Measurements from ENCODE around the gene ZCCHC17.

The ZCCHC17 gene

DNA sequence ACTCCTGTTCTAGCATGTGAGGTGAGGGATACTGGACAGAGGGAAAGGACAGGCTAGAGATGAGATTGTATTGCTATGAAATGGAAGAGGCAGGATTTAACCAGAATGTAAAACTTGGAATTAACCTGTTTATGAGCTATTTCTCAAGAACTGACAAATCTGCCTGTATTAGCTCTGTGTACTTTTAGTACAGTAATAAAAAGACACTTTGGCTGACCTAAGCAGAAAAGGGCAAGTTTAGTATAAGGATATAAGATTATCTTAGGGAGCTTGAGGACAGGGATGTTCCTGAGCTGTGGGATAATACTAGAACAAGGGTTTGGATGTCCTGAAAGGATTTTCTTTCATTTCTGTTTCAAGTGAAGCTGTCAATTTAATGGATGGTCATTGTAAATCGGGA, 11.2 kb downstream of the ZCCHC17 start:
- no peak for DNase-seq

DNA sequence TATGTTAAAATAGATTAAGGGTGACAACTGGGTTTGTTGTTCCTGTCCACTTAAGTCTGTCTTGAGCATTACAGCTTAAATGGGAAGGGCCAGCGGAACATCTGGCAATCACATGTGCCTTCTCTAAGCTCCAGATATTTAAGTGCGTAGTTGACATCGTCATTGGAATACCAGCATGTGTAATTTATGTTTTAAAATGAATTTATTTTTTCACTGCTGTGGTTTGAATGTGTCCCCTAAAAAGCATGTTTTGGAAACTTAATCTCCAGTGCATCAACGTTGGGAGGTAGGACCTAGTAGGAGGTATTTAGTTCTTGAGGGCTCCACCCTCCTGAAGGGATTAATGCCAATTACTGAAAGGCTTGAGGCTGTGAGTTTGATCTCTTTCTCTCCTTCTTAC, 13.4 kb downstream of the ZCCHC17 start:
- DNase-seq, result no peak

- DNase-seq, result no peak
These were observed 19.1 kb downstream of the ZCCHC17 start for GRCh38 chr1:31315902-31316301.

DNA sequence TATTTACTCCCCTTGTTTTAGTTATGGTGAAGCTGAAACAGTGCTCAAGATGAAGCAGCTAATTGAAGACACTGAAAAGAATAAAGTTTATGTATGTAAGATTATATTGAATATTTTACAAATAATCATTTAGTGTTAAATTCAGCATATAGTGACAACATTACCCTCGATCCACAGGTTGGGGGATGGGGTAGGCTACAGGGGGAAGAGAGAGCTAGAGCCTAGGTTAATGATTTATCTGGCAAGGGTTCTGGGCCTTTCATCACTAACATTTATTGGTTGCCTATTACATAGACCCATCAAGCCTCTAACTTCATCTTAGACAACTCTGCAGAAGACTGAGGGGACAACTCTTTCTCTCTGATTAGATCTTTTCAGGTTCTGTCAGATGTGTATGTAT, 21.3 kb downstream of the ZCCHC17 start:
- DNase-seq, result no peak

- DNase-seq, result no peak
These were observed 27.3 kb downstream of the ZCCHC17 start for GRCh38 chr1:31324093-31324492.

DNA sequence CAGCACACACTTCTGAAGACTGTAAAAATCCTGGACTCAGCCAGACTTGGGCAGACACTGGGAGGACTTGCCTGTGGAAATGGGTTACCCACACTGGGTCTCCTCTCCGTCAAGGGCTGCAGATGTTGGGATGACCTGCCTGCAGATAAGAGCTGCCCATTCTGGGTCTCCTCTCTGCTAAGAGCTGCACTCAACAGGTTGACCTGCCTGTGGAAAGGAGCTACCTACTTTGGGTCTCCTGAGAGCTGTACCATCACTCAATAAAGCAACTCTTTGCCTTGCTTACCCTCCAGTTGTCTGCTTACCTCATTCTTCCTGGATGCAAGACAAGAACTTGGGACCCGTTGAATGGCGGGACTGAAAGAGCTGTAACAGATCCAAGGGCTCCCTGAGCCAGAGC, 28.2 kb downstream of the ZCCHC17 start:
- DNase-seq, result no peak

DNA sequence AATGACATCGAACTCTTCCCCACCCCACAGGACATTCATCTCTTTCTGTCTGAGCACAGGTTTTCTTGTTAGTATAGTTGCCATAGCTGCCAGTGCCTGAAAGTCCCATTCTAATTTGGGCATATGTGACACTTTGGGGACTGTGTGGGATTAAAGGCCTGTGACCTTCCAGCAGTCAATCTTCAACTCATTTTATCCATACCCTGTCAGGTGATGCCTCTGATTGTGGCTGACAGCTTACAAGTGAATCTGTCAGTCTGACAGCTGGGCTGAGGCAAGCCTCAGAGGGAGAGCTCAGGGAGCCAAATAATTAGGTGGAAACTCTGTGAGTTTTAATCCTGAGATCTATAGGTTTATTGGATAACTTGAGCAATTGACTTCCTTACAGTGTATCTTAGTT, 29.6 kb downstream of the ZCCHC17 start:
- DNase-seq, result no peak

- no peak for DNase-seq
These were observed 30.5 kb downstream of the ZCCHC17 start for GRCh38 chr1:31327381-31327780.

DNA sequence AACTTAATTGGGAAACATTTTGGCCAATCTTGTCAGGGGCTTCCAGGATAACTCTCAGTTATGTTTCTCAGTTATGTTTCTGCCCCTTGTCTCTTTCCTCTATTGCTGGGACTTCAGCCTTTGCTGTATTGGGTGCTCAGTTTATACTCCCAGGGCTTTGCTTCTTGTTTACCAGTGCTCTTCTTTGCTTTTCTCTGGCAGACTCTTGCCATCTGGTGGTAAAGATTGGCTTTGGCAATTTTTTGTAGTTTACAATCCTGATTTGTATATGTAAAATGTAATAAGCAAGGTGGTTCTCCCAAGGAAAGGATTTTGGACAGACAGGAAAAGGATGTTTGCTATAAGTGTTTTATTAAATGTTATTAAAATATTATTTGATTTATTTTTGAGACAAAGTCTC, 38.2 kb downstream of the ZCCHC17 start:
- peak in 1 of 2 donors; percentile 22 for DNase-seq

GRCh38 chr1:31336687-31337467, 40.0 kb downstream of the ZCCHC17 start:
- DNase-seq, result no peak

DNA sequence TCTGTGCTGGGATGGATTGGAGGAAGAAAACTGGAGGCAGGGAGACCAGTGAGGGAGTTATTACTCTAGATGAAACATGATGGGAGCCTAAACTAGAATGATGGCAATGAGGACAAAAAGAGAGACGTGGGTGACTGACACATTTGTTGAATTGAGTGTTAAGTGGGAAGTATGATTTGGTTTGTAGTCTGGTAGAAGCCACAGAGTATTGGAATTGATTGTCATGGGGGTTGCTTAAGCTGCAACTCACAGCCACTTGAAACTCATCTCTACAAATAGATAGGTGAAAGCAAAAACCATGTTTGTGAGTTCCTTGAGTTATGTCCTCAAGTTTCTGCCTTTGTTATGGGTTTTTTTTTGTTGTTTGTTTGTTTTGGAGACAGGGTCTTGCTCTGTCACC, 47.7 kb downstream of the ZCCHC17 start:
- no peak for DNase-seq

- DNase-seq, result no peak
These were observed 48.8 kb downstream of the ZCCHC17 start for GRCh38 chr1:31345635-31346034.

DNA sequence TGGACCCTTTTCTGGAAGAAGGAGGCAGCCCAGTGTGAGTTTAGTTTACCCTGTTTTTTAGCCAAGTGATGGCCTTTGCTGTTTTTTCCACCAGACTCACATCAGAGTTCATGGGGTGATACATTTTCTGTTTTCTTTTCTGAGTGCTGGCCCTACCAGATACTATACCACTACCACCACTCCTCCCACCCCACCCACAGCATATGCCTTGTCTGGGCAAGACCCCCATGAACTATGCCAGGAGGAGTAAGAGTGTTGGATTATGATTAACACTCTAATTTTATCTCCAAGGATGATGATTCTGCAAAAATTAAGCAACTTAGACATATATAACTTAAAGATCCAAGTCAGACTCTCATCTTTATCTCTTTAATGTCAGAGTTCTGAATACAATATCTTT, 50.0 kb downstream of the ZCCHC17 start:
- DNase-seq, result no peak

- DNase-seq, result no peak
These were observed 51.6 kb downstream of the ZCCHC17 start for GRCh38 chr1:31348449-31348848.

- DNase-seq, result no peak
These were observed 57.5 kb downstream of the ZCCHC17 start for GRCh38 chr1:31354283-31354682.

- no peak for DNase-seq
These were observed 59.6 kb downstream of the ZCCHC17 start for GRCh38 chr1:31356427-31356826.

- DNase-seq, result no peak
These were observed 64.8 kb downstream of the ZCCHC17 start for GRCh38 chr1:31361607-31362006.

- DNase-seq, result no peak
These were observed 65.2 kb downstream of the ZCCHC17 start for GRCh38 chr1:31362032-31362431.

DNA sequence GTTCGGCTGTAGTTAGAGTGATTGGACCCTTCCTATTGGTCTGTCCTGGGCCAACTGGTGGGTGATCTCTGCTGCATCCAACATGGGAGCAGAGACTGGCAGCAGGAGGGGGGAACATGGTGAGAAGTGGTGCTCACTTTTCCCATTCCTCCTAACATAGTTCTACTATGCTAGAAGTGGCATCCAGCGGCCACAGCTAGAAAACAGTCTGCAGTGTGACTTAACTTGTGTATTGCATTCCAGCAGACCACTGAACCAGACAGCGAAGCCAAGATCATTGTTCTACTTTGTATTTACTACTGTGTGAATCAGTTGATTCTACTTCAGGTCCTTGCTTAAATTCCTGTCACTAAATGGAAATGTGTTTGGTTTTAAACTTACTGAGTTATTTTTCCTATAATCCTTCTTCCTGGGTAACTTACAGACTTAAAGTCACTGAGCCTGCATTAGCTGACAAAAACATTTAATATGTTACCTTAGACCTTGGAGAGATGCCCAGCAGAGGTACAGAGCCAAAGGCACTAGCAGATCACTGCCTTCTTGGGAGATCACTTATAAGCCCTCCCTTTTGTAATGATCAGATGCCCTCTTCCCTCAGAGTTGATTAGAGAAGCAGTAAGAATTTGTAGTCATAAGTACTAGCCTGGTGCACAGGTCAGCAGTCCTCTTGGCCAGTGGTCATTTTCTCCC, 67.9 kb downstream of the ZCCHC17 start:
- DNase-seq, result no peak

- no peak for DNase-seq
These were observed 70.0 kb downstream of the ZCCHC17 start for GRCh38 chr1:31366796-31367195.

DNA sequence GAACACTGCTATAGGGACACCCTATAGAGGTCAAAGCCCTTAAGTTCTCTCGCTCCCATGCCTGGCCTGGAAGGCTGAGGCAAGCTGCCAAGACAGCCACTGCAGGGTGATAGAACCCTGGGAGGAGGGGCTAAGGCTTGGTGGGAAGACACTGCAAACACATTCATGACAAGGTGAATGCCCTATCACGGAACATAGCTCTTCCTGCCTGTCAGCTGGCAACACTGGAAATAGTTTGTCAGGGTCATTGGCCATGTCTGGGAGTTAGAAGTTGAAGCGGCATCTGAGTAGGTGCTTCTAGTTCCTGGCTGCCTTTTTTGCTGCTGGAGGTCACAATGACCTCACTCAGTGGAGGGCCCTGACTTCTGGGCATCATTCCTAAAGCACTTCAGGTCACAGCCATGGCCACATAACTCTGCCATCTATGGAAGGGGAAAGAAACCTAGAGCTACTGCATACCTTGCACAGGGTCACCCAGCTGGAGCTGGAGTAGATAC, 71.8 kb downstream of the ZCCHC17 start:
- DNase-seq, result no peak

- DNase-seq, result no peak
These were observed 73.2 kb downstream of the ZCCHC17 start for GRCh38 chr1:31370021-31370420.

DNA sequence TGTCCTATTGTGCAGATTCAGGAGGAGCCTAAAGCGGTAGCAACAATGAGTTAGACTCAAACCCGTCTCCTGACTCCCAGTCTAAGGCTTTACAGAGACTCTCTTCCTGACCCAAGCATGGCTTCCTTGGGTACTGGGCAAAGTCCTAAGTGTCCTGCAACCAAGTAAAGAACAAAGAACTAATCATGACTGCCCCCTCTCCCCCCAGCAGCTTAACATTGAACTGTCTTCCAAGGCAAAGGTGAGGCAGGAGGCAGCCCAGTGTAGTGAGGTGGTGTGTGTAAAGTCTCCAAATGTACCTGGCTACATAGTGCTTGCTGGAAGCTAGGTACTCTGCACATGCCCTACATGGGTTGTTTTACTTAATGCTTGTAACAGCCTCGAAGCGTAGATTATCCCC, 73.7 kb downstream of the ZCCHC17 start:
- no peak for DNase-seq
